ENCODE measurements around the gene POTEJ.
"Not testable (repeated sequence)": the region's sequence is repeated elsewhere in the genome, so short reads cannot be mapped to it uniquely, and the experiment has no call there.

The POTEJ gene

GRCh38 chr2:130608276-130609001 lies 2.8 kb upstream of the POTEJ start:
- DNase-seq = not testable (repeated sequence)

- DNase-seq = not testable (repeated sequence)
These were observed 2.0 kb upstream of the POTEJ start for GRCh38 chr2:130609002-130609920.

GRCh38 chr2:130610486-130610885 lies 754 bp upstream of the POTEJ start:
- not testable (repeated sequence) for DNase-seq

DNA sequence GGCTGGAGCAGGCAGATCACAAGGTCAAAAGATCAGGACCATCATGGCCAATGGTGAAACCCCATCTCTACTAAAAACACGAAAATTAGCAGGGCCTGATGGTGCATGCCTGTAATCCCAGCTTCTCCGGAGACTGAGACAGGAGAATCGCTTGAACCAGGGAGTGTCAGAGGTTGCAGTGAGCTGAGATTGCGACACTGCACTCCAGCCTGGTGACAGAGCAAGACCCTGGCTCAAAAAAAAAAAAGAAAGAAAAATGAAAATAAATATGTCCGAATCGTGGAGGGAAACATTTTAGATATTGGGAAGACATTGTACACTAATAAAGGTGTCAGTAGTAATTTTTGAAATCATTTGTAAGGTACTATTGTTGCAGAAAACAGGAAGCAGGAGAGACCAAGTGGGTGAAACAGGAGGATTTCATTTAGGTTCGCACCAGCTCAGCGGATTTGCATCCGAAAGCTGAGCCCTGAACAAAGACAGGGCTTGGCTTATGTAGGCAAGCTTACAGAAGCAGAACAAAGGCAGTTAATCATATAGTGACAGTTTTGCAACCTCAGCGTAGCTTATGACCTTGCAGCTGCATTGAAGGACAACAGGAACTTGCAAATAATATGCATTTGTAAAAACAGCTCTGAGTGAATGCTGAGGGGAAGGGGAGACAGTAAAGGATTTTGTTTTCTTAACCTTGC lies 17.7 kb downstream of the POTEJ start:
- not testable (repeated sequence) for DNase-seq

GRCh38 chr2:130638973-130639372 lies 27.7 kb downstream of the POTEJ start:
- DNase-seq = not testable (repeated sequence)

- DNase-seq = not testable (repeated sequence)
These were observed 30.4 kb downstream of the POTEJ start for GRCh38 chr2:130641688-130642087.

DNA sequence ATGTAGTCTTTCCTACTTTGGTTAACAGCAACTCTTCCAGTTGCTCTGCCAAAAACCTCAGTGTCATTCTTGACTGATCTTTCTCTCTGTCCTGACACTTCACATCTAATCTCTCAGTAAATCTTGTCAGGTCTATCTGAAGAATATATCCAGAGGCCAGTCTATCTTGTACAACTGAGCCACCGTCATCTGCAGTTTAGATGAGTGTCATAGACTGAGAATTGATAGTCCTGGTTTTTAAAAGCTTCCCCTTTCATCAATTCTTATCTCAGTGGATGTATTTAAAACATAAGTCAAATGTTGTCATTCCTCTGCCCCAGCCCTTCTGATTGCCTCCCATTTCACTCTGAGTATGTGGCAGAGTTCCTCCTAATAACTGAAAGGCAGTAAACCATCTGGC lies 38.0 kb downstream of the POTEJ start:
- not testable (repeated sequence) for DNase-seq

- DNase-seq = not testable (repeated sequence)
These were observed 53.3 kb downstream of the POTEJ start for GRCh38 chr2:130664506-130664905.

DNA sequence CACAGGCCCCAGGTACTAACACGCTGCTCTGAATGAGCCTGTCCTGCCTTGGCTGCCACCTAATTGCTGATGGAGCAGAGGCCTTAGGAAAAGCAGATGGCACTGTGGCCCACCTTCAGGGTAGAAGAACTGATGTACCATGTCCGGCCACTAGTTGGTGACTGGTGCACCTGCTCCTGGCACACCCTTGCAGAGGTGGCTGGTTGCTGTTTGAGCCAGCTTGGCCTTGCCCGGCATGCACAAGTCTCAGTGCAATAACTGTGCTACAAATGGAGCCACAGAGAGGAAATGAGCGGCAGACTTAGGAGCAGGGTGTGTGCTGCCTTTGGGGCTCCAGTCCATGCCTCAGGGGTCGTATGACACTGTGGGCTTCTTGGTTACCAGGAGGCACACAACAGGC lies 54.4 kb downstream of the POTEJ start:
- not testable (repeated sequence) for DNase-seq

DNA sequence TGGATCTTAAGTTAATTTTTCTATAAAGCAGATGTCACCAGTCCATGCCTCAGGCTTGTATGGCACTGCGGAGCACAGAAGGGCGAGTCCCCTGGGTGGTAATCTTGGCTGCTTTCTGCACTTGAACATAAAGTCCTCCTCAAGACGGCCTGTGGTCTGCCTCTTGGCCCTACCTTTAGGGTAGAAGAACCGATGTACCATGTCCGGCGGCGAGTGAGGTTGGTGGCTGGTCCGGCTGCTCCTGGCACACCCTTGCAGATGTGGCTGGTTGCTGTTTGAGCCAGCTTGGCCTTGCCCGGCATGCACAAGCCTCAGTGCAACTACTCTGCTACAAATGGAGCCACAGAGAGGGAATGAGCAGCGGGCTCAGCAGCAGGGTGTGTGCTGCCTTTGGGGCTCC lies 56.3 kb downstream of the POTEJ start:
- DNase-seq = not testable (repeated sequence)

DNA sequence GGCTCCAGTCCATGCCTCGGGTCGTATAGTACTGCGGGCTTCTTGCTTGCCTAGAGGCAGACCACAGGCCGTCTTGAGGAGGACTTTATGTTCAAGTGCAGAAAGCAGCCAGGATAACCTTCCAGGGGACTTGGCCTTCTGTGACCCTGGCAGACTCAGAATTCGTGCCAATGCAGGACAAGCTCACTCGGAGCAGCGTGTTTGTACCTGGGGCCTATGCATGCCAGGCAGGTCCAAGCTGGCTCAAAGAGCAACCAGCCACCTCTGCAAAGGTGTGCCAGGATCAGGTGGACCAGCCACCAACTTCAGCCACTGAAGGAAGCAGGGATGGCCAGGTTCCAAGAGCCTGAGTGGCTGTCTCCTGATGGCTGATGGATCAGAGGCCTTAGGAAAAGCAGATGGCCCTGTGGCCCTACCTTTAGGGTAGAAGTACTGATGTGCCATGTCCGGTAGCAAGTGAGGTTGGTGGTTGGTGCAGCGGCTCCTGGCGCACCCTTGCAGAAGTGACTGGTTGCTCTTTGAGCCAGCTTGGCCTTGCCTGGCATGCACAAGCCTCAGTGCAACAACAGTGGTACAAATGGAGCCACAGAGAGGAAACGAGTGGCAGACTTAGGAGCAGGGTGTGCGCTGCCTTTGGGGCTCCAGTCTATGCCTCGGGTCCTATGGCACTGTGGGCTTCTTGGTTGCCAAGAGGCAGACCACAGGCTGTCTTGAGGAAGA lies 58.9 kb downstream of the POTEJ start:
- DNase-seq = not testable (repeated sequence)

- not testable (repeated sequence) for DNase-seq
These were observed 81.0 kb downstream of the POTEJ start for GRCh38 chr2:130692041-130692770.

GRCh38 chr2:130693474-130693873 lies 82.2 kb downstream of the POTEJ start:
- DNase-seq = peak; percentile 0 to 22 (median 16)

- not testable (repeated sequence) for DNase-seq
These were observed 92.0 kb downstream of the POTEJ start for GRCh38 chr2:130703250-130703649.
